SK-N-SH (cell line): ENCODE measurements around the gene SPON2.

Source experiments
- CHD2 ChIP-seq: fragments of 150-350 bp; IDR thresholded peaks from 2 replicates; pipeline ENCODE4 v1.6.1; 2018; ENCODE audit warnings: low read length; ENCODE audit not compliant: partially characterized antibody
- CTCF ChIP-seq: fragments of 200-600 bp; sonication (generic); IDR thresholded peaks from 2 replicates; pipeline ENCODE4 v1.6.1; 2017; ENCODE audit warnings: antibody characterized with exemption, mild to moderate bottlenecking, moderate library complexity
- ELF1 ChIP-seq: IDR thresholded peaks from 2 replicates; pipeline ENCODE4 v1.4.0; 2012
- FOXJ3 ChIP-seq: sonication (generic); formaldehyde crosslinking; IDR thresholded peaks from 2 replicates; pipeline ENCODE4 v1.5.1; 2020; ENCODE audit warnings: mild to moderate bottlenecking, missing genetic modification reagents
- MAX ChIP-seq: IDR thresholded peaks from 2 replicates; pipeline ENCODE4 v1.4.0; 2012; ENCODE audit warnings: low read depth
- POLR2AphosphoS5 ChIP-seq: IDR thresholded peaks from 2 replicates; pipeline ENCODE4 v1.6.1; 2012; ENCODE audit warnings: low read depth, low read length
- RAD21 ChIP-seq: IDR thresholded peaks from 2 replicates; pipeline ENCODE4 v1.6.1; 2012; ENCODE audit warnings: mild to moderate bottlenecking, low read length
- RCOR1 ChIP-seq: fragments of 150-350 bp; IDR thresholded peaks from 2 replicates; pipeline ENCODE4 v1.6.1; 2017; ENCODE audit warnings: antibody characterized with exemption, low read length
- REST ChIP-seq: IDR thresholded peaks from 2 replicates; pipeline ENCODE4 v1.6.1; 2012; ENCODE audit warnings: mild to moderate bottlenecking, low read depth, low read length, moderate library complexity
- TAF1 ChIP-seq: IDR thresholded peaks from 2 replicates; pipeline ENCODE4 v1.6.1; 2012; ENCODE audit warnings: low read depth, mild to moderate bottlenecking, low read length, moderate library complexity, borderline replicate concordance
- YY1 ChIP-seq: IDR thresholded peaks from 2 replicates; pipeline ENCODE4 v1.4.0; 2012; ENCODE audit warnings: low read depth, mild to moderate bottlenecking
- ZBTB33 ChIP-seq: IDR thresholded peaks from 2 replicates; pipeline ENCODE4 v1.4.0; 2012; ENCODE audit warnings: low read depth, borderline replicate concordance

GRCh38 chr4:1179089-1179441 is 6.7 kb upstream of the SPON2 start:
- TF ChIP-seq CTCF (no peak), RCOR1 (no peak), REST (no peak), FOXJ3 (no peak), TAF1 (no peak), ZBTB33 (no peak), RAD21 (no peak), POLR2AphosphoS5 (no peak), YY1 (no peak), CHD2 (no peak), MAX (no peak), ELF1 (no peak)
